GM19099 (cell line): Measurements from ENCODE around the gene SUCLG2.

Experiments used
- POLR2A ChIP-seq: IDR thresholded peaks from 3 replicates; pipeline ENCODE4 v1.6.1; 2011; ENCODE audit warnings: low read depth; ENCODE audit not compliant: insufficient read length; ENCODE audit errors: extremely low read depth

Gene SUCLG2

GRCh38 chr3:67335813-67336212 is 318.6 kb downstream of the SUCLG2 start:
- TF ChIP-seq POLR2A: no peak

GRCh38 chr3:67334588-67334987 is 319.8 kb downstream of the SUCLG2 start:
- TF ChIP-seq POLR2A: no peak

GRCh38 chr3:67329358-67329757 is 325.1 kb downstream of the SUCLG2 start:
- TF ChIP-seq POLR2A: no peak

- no peak for TF ChIP-seq POLR2A
Measured at GRCh38 chr3:67327582-67327981, 326.8 kb downstream of the SUCLG2 start.

GRCh38 chr3:67325231-67325630 is 329.2 kb downstream of the SUCLG2 start:
- TF ChIP-seq POLR2A: no peak
